HL-60 (cell line): ENCODE results near the gene STRADB.

Source experiments
- POLR2AphosphoS5 ChIP-seq: IDR thresholded peaks from 2 replicates; pipeline ENCODE4 v1.6.1; 2012; ENCODE audit warnings: low read depth
- TF ChIP-seq, protein P1 (sequence below): IDR thresholded peaks from one replicate; pipeline ENCODE4 v1.5.1; 2011; ENCODE audit warnings: low read length, control low read depth, inconsistent platforms; ENCODE audit not compliant: insufficient read depth

DNA sequence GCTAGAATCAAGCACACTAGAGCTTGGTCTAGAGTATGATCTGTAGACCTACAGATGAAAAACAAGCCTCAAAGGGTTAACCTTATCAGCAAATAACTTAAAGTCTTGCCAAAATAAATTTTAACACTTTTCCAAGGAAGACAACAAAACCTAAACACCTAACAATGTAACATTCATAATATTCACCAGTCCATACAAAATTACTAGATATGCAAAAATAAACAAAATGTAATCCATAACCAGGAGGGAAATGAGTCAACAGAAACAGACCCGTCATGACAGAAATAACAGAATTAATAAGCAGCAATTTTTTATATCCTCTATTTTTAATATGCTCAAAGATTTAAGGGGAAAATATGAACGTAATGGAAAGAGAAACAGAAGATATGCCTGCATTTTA, 36.4 kb upstream of the STRADB start:
- TF ChIP-seq POLR2AphosphoS5 = no peak
- TF ChIP-seq, protein P1, sequence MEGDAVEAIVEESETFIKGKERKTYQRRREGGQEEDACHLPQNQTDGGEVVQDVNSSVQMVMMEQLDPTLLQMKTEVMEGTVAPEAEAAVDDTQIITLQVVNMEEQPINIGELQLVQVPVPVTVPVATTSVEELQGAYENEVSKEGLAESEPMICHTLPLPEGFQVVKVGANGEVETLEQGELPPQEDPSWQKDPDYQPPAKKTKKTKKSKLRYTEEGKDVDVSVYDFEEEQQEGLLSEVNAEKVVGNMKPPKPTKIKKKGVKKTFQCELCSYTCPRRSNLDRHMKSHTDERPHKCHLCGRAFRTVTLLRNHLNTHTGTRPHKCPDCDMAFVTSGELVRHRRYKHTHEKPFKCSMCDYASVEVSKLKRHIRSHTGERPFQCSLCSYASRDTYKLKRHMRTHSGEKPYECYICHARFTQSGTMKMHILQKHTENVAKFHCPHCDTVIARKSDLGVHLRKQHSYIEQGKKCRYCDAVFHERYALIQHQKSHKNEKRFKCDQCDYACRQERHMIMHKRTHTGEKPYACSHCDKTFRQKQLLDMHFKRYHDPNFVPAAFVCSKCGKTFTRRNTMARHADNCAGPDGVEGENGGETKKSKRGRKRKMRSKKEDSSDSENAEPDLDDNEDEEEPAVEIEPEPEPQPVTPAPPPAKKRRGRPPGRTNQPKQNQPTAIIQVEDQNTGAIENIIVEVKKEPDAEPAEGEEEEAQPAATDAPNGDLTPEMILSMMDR = no peak
